H1 (cell line): Measurements from ENCODE around the gene FHDC1. TPM values are rescaled to one million over a fixed set of nuclear protein-coding genes. Genes with fewer than 3 reads are reported as not detected.

ENCODE experiments used
- BRCA1 ChIP-seq: IDR thresholded peaks from 2 replicates; pipeline ENCODE4 v1.6.1; 2012; ENCODE audit warnings: low read depth, low read length, improper control_type of control experiment
- polyA plus RNA-seq, 7 experiments: library from polyadenylated mRNA; depleted of rRNA in 3 of 7; stranded (reverse) in 5 of 7; unstranded in 2 of 7; fragments of >200 nt in 5 of 7; fragments of 200-250 nt in 2 of 7; gene quantifications; 1 replicate in 5 of 7; 2 replicates in 1 of 7; 4 replicates in 1 of 7; pipeline versions ENCODE4 v1.2.1 to v1.2.3, GENCODE V29; 2011 to 2013; ENCODE audit warnings: missing spikeins in 2 of 7, mixed read lengths in 2 of 7
- total RNA-seq: library from RNA; stranded (reverse); fragmentation: NEBNext Ultra II Directional; extraction: Animal tissue kit (Norgen Biotek cat#: 25700); gene quantifications from 2 replicates; pipeline ENCODE4 v1.2.1, GENCODE V29; 2021

Gene FHDC1
- total and polyA plus RNA-seq, 2 of the 8 experiments (the other 6 are each of a cell fraction or from before 2014, with no cell fraction given) = 6.4 to 28.6 TPM

DNA sequence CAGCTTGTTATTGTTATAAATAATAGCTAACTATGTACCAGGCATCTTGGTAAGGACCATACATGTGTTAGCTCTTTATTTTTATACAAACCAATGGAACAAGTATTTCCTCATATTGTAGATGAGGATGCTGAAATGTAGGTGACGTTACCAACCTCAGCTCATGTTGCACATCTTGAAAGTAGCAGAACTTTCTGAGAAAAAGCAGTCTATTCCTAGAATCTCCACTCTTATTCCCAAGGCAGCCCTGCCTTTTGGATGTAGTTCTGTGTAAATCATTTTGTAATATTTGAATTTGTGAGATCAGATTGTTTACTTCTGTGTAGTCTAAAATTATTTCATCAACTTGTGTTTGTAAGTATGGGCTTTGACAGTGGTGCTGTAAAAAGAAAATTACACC lies 5.3 kb downstream of the FHDC1 start (continued):
- TF ChIP-seq BRCA1 = no peak
